ENCODE data around the gene CFAP61. TPM values are rescaled to one million over a fixed set of nuclear protein-coding genes. Genes with fewer than 3 reads are reported as not detected.

Gene CFAP61
- total RNA-seq, 4 donors from 2014 or later, result 0.38 TPM; not detected in 3

- peak overlapping the region; percentile 72 to 99 (median 84) for H3K4me3 ChIP-seq
- H3K27me3 ChIP-seq, result no peaks in the 10 kb centered on the region
- H3K36me3 ChIP-seq, result peaks cover 0 to 23% (median 0%) of the 10 kb centered on the region in 3 donors
- H3K4me1 ChIP-seq, result peaks cover 20 to 68% (median 38%) of the 10 kb centered on the region in 3 donors
- no peak for DNase-seq
- TF ChIP-seq POLR2A (IDR thresholded peaks at IDR 0.05), result no peak
- TF ChIP-seq, protein P1, sequence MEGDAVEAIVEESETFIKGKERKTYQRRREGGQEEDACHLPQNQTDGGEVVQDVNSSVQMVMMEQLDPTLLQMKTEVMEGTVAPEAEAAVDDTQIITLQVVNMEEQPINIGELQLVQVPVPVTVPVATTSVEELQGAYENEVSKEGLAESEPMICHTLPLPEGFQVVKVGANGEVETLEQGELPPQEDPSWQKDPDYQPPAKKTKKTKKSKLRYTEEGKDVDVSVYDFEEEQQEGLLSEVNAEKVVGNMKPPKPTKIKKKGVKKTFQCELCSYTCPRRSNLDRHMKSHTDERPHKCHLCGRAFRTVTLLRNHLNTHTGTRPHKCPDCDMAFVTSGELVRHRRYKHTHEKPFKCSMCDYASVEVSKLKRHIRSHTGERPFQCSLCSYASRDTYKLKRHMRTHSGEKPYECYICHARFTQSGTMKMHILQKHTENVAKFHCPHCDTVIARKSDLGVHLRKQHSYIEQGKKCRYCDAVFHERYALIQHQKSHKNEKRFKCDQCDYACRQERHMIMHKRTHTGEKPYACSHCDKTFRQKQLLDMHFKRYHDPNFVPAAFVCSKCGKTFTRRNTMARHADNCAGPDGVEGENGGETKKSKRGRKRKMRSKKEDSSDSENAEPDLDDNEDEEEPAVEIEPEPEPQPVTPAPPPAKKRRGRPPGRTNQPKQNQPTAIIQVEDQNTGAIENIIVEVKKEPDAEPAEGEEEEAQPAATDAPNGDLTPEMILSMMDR (IDR thresholded peaks at IDR 0.05), result no peak
- peak overlapping the region; percentile 81 to 96 (median 94) for H3K27ac ChIP-seq
- WGBS, 2 donors, result 3 to 6% methylated on average over 7 to 10 of the region's 17 CpGs
- H3K9me3 ChIP-seq, result no peaks in the 10 kb centered on the region
- intact Hi-C loops (cut with DNase I), result loop anchor here (5.0 kb wide), 1 partner anchor 331 kb away; no protein-coding TSS in a partner anchor
Measured at GRCh38 chr20:20017844-20018185, 34.5 kb upstream of the CFAP61 start.

DNA sequence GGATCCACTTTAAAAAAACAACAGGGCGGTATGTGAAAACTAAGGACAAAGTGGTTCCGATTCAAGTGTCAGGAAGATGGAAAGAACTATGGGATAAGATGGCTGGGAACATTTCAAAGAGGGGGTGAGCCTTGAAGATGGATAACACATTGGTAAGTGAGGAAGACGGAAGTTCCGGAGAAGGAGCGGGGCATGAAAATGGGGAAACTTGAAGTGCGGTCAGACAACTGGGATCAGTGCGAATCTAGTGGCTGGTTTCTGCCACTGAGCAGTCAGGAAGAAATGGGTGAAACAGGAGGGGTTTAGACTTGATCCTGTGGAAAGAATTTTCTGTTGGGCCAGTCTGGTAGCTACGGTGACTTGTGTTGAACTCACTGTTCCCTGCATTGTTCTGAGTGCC is 34.0 kb upstream of the CFAP61 start:
- TF ChIP-seq, protein P1 (IDR thresholded peaks at IDR 0.05), result no peak
- TF ChIP-seq POLR2A (IDR thresholded peaks at IDR 0.05), result peak in 1 of 4 donors; percentile 11
- H3K4me3 ChIP-seq, result peak overlapping the region; percentile 72 to 99 (median 84)
- WGBS, 2 donors, result 58 to 76% methylated on average over 8 of the region's 8 CpGs
- peak overlapping the region; percentile 62 to 96 (median 94) for H3K27ac ChIP-seq
- no peak for DNase-seq
- H3K27me3 ChIP-seq, result no peaks in the 10 kb centered on the region
- peaks cover 0 to 28% (median 4%) of the 10 kb centered on the region in 3 donors for H3K36me3 ChIP-seq
- peaks cover 20 to 68% (median 38%) of the 10 kb centered on the region in 3 donors for H3K4me1 ChIP-seq
- H3K9me3 ChIP-seq, result no peaks in the 10 kb centered on the region
- intact Hi-C loops (cut with DNase I), result loop anchor here (5.0 kb wide), 1 partner anchor 331 kb away; no protein-coding TSS in a partner anchor

- peaks cover 20 to 69% (median 35%) of the 10 kb centered on the region in 3 donors for H3K4me1 ChIP-seq
- no peaks in the 10 kb centered on the region for H3K9me3 ChIP-seq
- no peak for DNase-seq
- TF ChIP-seq, protein P1 (IDR thresholded peaks at IDR 0.05), result no peak
- no peak for TF ChIP-seq POLR2A (IDR thresholded peaks at IDR 0.05)
- WGBS, 2 donors, result 15 to 73% methylated on average over 1 to 2 of the region's 2 CpGs
- intact Hi-C loops (cut with DNase I), result loop anchor here (5.0 kb wide), 1 partner anchor 332 kb away; no protein-coding TSS in a partner anchor
- H3K36me3 ChIP-seq, result peaks cover 0 to 36% (median 4%) of the 10 kb centered on the region in 3 donors
- peak overlapping the region; percentile 62 to 96 (median 94) for H3K27ac ChIP-seq
- peak overlapping the region; percentile 1 to 99 (median 84) for H3K4me3 ChIP-seq
- no peaks in the 10 kb centered on the region for H3K27me3 ChIP-seq
Measured at GRCh38 chr20:20019123-20019522, 33.2 kb upstream of the CFAP61 start.

DNA sequence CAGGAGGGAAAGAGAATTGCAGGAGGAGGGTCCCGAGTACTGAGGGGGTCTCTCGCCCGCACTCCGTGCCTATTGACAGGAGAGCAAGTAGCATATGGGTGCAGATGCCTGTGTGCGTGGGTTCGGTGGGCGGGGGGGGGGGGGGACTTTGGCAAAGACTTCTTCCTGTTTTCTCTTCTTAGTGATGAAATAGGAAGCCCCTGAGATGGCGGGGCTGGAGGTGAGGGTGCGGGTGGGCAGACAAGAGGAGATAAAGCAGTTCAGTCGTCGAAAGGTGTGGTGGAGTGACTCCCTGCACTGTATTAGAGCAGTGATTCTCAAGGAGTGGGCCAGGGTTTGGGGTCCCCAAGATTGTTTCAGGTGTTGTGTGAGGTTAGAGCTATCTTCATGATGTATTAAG is 31.4 kb upstream of the CFAP61 start:
- H3K4me1 ChIP-seq, result peaks cover 20 to 76% (median 34%) of the 10 kb centered on the region in 3 donors
- DNase-seq, result no peak

DNA sequence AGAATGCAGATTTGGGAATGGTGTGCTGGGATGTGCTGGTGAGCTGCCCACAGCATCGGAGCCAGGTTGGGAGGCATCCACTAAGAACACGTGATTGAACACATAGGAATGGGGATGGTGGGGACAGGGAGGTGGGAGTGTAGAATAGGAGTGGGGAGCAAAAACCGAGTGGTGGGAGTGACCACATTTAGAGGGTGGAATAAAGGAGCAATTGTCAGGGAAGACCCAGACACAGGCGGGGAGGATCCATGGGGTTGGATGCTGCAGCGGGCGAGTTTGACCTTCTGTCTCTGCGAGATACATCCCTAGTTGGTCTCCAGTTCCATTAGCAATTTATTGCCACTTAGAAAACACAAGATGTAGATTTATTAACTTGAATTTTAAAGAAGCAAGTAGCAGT is 30.5 kb upstream of the CFAP61 start:
- no peaks in the 10 kb centered on the region for H3K9me3 ChIP-seq
- no peak overlapping the region for H3K4me3 ChIP-seq
- DNase-seq, result no peak
- H3K27ac ChIP-seq, result peak overlapping the region in 2 of 4 donors; percentile 13 to 24
- TF ChIP-seq, protein P1 (IDR thresholded peaks at IDR 0.05), result no peak
- TF ChIP-seq POLR2A (IDR thresholded peaks at IDR 0.05), result no peak
- intact Hi-C loops (cut with DNase I), result no loop called here
- peaks cover 0 to 63% (median 4%) of the 10 kb centered on the region in 3 donors for H3K36me3 ChIP-seq
- H3K27me3 ChIP-seq, result no peaks in the 10 kb centered on the region
- 84 to 87% methylated on average over 7 of the region's 7 CpGs for whole genome bisulfite sequencing, 2 donors
- peaks cover 18 to 71% (median 34%) of the 10 kb centered on the region in 3 donors for H3K4me1 ChIP-seq

More for the DNA sequence above, 31.4 kb upstream of the CFAP61 start:
- intact Hi-C loops (cut with DNase I), result no loop called here
- no peak overlapping the region for H3K4me3 ChIP-seq
- TF ChIP-seq POLR2A (IDR thresholded peaks at IDR 0.05), result no peak
- TF ChIP-seq, protein P1 (IDR thresholded peaks at IDR 0.05), result no peak
- no peaks in the 10 kb centered on the region for H3K9me3 ChIP-seq
- H3K27me3 ChIP-seq, result no peaks in the 10 kb centered on the region
- H3K27ac ChIP-seq, result peak overlapping the region in 2 of 4 donors; percentile 96
- H3K36me3 ChIP-seq, result peaks cover 0 to 53% (median 4%) of the 10 kb centered on the region in 3 donors
- 82 to 83% methylated on average over 8 to 11 of the region's 11 CpGs for WGBS, 2 donors
